Glomerular endothelial cell (primary cell): ENCODE measurements around the gene KIFC3. TPM values are rescaled to one million over a fixed set of nuclear protein-coding genes. Genes with fewer than 3 reads are reported as not detected.

Experiments
- DNase-seq: peaks from one replicate; pipeline ENCODE4 v3.0.0-alpha.2; 2011; ENCODE audit warnings: low read depth, low spot score; ENCODE audit errors: extremely low read depth
- total RNA-seq: library from RNA; depleted of rRNA; stranded (reverse); fragments of >200 nt; gene quantifications from 2 replicates; pipeline ENCODE4 v1.2.3, GENCODE V29; 2015

Gene KIFC3
- total RNA-seq, 1 donor from 2014 or later, result 76.7 TPM

DNA sequence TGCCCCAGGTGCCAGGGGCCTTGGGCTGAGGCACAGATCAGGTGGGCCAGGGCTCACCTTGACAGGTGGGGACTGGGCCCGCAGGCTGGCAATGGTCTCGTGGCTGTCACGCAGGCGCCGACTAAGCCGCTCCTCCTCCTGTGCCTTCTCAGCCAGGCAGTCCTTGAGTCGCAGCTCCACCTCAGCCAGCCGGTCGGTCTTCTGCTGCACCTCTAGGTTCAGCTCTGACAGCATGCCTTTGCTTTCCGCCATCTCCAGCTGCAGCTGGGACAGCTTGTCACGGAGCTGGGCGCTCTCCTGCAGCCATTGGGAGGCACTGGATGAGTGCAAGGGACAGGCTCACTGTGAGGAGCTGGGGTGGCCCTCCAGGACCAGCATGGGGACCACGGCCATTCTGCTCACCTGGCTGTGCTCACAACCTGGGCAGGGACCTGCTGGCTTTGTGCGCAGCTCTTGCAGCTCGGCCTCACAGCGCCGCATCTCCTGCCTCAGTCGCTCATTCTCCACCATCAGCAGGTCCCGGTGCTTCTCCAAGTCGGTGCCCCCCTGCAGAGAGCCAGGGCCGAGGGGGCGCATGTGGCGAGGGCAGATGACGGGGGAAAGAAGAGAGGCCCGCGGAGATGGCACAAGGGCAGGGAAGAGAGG is 31.0 kb downstream of the KIFC3 start:
- DNase-seq, result no peak

DNA sequence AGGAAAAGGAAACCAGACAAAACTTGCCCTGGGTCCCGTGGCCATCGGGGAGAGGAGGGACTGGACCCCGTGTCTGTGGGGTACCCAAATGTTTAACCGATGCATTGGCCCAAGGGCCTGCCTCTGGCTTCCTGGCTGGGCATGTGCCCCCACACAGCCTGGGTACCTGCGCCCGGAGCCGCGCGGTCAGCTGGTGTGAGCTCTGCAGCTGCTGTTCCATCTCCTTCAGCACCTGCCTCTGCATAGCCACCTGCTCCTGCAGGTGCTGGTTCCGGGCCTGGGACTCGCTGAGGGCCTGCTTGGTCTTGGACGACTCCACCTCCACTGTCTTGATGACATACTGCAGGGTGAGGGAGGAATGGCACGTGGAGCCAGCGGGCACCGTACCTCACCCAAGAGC is 31.9 kb downstream of the KIFC3 start:
- no peak for DNase-seq

DNA sequence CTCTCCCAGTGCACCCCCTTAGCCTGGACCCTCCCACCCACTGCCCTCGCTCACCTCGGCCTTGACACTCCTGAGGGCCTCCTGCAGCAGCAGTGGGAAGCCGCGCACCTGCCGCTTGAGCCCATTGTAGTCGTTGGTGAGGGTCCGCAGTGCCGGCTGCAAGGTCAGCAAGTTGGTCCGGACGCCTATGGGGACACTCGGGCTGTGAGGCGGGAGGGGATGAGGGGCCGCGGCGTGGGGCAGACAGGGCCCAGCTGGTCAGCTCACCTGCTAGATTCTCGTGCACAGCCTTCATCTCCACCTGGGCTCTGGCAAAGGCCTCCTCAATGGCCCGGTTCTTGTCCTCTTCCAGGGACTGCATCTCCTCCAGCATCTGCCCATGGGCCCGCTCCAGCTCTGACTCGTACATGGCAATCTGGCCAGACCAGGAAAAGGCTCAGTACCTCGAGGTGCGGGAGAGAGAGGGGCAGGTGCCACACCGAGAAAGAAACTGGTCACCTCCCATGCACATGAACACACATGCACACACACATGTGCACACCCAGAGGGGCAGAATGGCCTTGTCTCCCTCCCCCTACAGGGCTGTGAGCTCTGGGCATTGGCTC is 32.6 kb downstream of the KIFC3 start:
- DNase-seq, result no peak

DNA sequence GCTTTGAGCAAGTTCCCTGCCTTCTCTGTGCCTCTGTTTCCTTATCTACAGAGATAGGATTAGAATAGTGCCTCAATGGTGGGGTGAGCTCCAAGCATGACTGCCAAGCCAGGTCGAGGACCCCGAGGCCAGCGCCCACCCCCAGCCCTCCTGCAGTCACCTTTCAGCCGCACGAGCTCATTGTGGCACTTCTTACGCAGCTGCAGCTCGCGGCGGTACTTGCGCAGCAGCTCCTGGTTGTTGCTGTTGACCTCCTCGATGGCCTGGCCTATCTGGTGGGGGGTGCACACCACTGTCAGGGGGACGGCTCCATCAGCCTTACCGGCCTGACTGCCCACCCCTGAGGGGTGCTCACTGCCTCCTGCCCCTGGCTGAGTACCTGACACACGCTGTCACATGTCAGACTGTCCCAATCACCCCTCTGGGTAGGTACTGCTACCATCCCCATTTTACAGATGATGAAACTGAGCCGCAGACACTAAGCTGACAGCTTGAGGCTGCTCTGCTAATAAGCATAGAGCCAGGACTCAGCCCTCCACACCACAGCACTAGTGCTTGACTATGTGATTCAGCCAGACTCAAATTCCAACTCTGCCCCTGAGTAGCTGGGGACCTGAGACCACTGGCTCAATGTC is 35.5 kb downstream of the KIFC3 start:
- no peak for DNase-seq

DNA sequence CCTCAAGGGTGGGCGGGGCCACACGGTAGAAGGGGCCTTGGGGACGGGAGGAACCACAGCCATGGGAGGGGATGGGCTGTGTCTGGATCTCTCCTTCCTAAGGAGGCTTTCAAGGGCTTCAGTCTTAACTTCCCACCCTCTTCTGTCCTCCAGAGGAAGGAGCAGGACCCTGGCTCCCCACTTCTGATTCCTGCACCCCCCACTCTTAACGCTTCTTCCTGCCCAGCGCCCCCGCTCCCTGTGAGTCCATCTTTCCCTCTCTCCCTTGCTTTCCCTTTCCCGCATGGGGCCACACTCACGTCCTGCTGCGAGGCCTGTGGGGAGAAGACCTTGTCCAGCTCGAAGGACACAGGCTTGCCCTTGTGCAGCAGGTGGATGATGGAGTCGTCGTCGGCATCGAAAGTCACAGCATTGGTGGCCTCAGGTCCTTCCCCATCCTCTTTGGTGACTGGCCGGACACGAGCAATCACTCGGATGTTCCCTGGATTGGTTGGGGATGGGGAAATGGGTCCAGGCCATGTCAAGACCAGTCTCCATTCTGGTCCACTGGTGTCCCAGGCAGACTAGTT is 37.0 kb downstream of the KIFC3 start:
- DNase-seq, result no peak

DNA sequence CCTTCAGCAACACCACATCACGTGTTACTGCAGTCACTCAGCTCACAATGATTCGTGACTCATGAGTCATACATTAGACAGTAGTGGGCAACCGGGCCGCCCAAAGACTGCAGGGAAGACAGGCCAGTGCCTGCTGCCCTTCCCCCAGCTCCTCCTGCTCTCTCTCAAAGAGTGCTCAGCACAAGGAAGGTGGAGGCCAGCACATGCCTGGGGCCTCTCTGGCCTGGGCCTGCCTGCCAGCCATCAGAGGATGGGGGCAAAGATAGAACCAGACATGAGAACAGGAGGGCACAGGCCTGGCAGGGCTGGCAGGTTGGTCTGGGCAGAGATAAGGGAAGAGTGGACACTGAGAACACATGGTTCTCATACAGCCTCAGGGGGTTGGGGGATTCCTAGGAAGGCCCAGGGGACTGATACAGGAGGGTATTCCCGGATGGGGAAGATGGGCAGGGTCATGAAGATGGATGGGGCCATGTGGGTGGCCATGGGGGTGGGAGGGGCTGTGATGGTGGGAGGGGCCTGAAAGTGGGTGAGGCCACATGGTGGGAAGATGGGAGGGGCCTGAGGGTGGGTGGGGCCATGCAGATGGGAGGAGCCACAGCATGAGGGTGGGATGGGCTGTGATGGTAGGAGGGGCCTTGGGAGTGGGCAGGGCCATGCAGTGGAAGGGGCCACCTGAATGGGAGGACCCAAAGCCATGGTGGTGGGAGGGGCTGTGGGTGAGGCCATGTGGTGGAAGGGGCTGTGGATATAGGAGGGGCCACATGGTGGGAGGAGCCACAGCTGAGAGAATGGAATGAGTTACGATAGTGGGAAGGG is 37.7 kb downstream of the KIFC3 start:
- DNase-seq, result no peak

DNA sequence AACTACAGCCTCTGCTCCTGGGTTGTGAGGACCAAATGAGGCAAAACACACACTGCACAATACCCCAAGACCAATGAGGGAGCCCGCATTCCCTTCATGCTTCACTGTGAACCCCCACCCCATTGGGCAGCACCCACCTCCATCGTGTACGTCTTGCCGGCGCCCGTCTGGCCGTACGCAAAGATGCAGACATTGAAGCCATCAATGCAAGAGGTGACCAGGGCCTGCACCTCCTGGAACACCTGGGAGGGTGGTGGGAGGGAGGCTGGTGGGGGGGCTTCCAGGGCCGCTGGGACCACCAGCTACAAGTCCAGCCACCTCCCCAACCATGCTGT is 38.3 kb downstream of the KIFC3 start:
- no peak for DNase-seq

DNA sequence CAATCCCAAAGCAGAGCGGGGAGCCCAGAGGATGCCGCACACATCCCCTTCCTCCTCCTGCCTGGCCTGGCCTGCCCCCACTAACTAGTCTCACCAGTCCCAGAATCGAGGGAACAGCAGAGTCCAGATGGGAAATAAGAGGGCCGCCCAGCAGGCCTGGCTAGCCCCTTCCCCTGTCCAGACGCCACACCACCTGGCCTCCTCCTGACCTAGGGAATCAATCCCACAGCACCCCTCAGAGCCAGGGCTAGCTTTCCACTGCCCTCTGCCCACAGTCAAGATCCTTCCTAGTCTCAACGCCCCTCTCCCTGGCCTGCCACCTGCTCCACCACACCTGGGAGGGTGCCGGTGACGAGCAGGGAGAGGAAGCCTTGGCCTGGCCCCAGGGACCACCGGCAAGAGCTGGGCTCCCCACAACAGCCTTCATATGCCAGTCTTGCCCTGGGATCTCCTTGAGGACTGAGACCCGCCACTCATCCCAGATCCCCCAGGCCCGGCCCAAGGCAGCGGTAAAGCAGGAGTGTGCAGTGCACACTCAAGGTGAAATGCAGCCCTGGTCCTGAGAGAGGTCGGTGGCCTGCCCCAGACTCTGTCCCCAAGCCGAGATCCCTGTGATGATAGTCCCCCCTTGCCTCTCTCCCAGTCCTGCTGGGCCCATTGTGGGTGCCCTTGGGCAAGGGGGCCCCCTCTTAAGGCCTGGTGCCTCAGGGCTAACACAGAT is 38.8 kb downstream of the KIFC3 start:
- DNase-seq, result no peak

DNA sequence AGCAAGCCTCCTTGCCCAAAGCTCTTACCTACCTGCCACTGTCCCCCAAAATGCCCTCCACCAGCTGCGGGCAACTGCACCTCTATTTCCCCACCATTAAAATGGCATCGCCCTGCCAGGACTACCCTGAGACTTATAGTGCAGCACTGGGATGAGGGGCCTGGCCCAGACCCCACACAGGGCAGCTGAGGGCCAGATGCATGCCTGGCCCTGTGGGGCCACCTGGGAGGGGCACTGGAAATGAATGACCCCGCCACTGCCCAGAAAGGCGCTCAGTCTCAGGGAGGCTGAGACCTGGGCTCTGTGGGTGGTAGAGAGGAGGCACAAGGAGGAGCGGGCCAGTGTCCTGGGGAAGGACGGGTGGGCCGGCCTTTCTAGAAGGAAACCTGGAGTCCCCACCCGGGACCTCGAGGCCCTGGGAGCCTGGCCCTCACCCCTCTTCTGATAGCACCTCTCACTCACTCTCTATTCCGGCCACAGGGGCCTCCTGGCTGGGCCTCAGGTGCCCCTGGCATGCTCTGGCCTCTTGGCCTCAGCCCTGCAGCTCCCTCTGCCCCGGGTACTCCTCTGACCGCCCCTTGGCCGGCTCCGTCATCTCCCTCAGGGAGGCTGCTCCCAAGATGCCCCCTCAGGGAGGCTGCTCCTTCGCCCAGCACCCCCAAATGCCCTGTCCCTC is 39.8 kb downstream of the KIFC3 start:
- no peak for DNase-seq

DNA sequence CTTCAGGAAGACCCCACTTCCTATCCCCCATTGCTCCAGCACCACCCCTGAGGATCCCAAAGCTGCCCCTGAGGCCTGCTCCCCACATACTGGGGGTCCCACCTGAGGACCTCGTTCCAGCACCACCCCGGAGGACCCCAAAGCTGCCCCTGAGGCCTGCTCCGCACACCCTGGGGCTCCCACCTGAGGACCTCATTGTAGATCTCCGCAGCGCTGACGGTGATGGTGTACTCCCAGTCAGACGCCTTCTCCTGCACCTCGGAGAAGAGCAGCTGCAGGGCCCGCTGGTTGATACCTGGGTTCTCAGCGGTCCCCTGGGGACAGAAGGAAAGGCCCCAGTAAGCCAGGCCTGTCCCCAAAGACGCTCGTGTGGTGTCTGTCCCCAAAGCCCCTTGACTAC is 40.3 kb downstream of the KIFC3 start:
- DNase-seq, result no peak

DNA sequence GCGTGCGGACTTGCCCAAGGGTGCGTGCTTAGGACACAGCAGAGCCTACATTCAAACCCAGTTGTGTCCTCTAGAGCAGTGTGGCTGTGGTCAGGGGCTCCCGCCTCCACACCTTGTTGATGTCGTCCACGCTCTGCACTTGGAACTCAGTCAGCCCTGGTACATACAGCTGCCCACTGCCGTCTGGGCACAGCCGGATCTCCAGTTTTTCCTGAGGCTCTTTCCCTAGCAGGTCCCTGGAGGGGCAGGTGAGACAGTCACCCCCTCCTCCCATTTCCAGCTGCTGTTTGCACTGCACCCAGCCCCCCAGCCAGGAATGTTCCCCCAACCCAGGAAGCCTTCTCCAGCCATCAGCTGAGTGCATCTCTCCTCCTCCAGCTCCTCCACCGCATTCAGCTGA is 41.0 kb downstream of the KIFC3 start:
- no peak for DNase-seq

DNA sequence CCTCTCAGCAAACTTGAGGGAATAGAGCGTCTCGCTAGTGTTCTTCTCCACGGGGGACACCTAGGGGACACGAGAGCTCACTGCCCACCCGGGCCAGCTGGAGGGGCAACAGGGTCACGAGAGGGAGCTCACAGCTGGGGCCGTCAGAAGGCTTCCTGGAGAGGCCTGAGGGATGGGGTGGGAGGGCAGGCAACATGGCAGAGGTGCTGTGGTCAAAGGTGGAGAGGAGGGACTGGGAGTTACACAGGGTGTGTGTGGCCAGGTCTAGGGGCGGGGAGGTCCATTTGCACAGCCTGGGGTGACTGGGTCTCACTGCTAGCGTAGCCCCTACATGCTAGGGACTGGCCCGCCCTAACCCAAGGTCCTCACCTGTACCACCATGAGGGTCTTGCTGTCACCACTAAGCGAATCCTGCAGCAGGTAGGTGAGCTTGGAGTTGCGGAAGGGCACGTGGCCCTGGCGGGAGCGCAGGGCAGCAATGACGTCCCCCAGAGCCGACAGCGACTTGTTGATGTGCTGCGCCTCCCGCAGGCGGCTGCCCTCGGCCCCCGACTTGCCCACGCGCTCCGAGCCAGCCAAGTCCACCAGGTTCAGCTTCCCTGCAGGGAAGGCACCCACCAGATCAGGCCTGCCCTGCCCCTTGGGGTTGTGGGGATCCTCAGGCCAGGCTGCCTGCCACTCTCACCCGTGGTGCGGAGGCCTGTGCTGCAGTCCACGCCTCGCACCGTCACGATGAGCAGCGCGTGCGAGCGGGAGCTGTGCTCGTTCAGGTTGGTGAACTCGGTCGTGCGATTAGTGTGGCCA is 41.7 kb downstream of the KIFC3 start:
- DNase-seq, result no peak

DNA sequence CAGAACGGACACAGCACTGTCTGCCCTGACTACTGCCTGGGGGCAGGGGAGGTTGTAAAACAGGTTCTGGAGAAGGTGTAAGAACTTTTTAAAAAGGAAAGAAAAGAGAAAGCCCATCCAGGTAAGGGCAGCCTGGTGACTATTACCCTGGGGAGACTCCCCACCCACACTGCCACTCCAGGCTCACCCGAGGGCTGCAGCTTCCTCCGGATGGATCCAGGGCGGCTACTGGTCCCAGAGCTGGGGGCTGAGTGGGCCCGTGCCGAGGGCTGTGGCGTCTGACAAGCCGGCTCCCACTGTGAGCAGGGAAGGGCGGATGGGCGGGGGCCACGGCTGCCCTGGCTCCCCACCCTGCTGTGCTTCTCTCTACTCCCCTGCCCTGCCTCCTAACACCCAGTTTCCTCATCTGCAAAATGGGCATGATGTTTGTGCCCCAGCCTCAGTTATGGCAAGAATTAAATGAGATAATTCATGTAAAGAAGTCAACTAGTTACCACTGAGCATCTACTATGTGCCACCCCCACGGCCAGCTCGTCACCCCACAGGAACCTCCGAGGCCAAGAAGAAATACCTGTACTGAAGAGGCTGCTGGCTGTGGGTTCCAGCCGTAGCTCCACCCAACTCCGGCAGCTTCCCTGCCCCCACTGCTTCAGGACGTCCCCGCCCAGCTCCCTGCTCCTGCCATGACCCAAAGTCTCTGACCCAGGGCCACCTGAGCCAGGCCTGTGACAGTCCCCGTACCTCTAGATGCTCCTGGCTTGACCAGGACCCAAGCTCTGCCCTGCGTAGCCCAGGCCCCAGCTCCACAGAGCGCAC is 42.5 kb downstream of the KIFC3 start:
- DNase-seq, result no peak

DNA sequence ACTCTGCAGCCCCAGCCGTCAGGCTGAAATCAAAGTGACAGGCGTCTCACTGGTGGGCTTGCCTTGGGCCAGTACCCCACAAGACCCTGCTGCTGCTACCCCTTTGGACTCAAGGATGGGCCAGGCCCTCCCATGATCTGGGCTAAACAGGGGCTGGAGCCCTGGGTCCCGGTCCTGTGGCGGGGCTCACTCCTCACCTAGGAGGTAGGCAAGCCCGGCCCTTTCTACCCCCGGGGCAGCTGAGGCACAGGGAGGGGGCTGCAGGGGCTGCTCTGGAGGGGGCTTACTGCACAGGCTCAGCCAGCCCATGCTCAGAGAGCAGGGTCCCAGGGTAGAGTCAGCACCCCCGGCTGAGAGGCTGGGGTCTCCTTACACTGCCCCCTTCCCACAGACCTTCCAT is 43.2 kb downstream of the KIFC3 start:
- no peak for DNase-seq

DNA sequence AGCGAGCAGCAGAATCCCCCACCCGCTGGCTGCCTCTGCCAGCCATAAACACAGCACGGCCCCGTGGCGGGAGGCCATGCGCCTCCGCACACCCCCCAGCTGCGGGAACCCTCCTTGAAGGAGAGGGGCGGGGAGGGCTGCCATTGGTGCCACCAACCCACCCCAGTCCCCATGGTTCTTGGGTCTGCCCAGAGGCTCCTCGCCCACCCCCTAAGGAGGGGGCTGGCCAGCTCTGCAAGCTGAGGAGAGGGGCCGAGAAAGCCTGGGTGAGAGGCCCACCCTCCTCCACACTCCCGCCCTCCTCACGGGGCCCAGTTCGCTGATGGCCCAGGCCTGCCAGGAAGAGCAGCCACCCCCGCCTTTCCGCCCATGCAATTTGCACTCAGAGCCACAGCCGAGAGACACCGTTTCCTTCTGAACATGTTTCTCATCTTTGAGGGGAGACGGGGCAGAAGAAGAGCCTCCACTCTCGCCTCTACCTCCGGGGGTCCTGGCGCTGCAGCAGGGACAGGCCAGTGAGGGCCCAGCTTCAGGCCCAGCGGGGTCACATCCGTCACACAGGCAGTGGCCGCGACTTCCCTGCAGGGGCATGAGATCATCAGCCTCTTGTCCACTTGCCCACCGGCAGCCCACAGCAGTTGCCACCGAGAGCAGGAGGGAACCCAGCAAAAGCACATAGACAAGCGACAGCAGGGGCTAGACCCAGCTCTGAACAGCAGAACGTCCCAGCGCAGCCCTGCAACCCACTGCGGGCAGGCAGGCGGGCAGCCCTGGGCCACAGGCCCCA is 43.8 kb downstream of the KIFC3 start:
- no peak for DNase-seq

DNA sequence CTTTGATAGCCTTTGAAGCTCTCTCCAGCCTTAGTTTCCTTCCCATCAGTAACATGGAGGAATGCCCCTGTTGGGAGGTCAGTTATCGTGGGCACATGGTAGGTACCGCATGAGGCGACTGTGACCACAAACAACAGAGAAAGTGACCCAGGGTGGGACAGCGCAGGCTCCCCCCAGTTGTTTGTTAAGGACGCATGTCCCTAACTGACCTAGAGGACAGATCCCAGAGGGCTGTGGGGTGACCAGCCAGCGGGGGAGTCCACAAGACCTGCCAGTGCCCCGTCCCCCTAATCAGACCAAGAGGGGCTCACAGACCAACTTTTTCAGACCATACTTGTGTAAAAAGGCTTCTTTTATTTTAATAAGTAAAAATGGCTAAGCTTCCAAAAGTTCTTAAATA is 44.4 kb downstream of the KIFC3 start:
- DNase-seq, result no peak

DNA sequence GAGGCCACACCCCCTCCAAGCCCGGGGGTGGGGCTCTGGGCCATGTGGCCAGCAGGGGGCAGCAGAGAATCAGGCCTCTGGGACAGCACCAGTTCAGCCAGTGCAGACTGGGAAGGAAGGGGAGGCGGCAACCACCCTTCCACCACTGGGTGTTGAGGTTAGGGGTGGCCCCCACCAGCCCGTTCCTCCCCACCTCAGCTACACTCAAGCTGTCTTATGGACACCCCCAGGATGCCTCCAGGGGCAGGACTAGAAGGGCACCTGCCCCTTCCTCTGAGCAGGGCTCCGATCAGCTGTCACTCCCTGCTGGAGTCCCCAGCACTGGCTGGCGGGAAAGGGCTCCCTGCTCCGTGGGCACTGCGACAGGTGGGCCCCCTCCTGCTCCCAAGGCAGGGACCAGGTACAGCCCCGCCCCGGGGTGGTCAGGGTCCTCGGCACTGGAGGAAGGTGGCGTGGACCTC is 44.9 kb downstream of the KIFC3 start:
- no peak for DNase-seq
